Frontal cortex (tissue), 4 donors: ENCODE measurements around the gene BMP6. TPM values are rescaled to one million over a fixed set of nuclear protein-coding genes. Genes with fewer than 3 reads are reported as not detected.

Experiments
- DNase-seq, 2 donors: peaks; one replicate each; pipeline ENCODE4 v3.0.0; 2012; ENCODE audit warnings: low spot score in 2 of 2
- FAIRE-seq: peaks from 2 replicates; lab custom pipeline; 2012; peaks lifted over from hg19 to GRCh38; lab: Jason Lieb, UNC
- total RNA-seq: library from RNA; depleted of rRNA; stranded (reverse); fragments of >200 nt; gene quantifications from one replicate; pipeline ENCODE4 v1.2.3, GENCODE V29; 2014
- donor health status: control.
- donor health status: control.
- donor health status: control.

The BMP6 gene
- total RNA-seq, 1 donor from 2014 or later, result 4.9 TPM

- no peak for FAIRE-seq
- no peak for DNase-seq
Observed at GRCh38 chr6:7707787-7708186, 18.1 kb upstream of the BMP6 start.

- DNase-seq (no peak), FAIRE-seq (no peak)
Observed at GRCh38 chr6:7719364-7719850, 6.5 kb upstream of the BMP6 start.

- FAIRE-seq (no peak), DNase-seq (no peak)
Observed at GRCh38 chr6:7720346-7720745, 5.6 kb upstream of the BMP6 start.

- FAIRE-seq (no peak), DNase-seq (peak in 1 of 2 donors; percentile 34)
Observed at GRCh38 chr6:7721649-7722048, 4.2 kb upstream of the BMP6 start.

GRCh38 chr6:7723041-7723447, 2.9 kb upstream of the BMP6 start:
- FAIRE-seq, result no peak
- DNase-seq, result peak; percentile 32 to 38

GRCh38 chr6:7723554-7723953, 2.3 kb upstream of the BMP6 start:
- DNase-seq (no peak), FAIRE-seq (no peak)

- FAIRE-seq (no peak), DNase-seq (no peak)
Observed at GRCh38 chr6:7725412-7725811, 487 bp upstream of the BMP6 start.

GRCh38 chr6:7726416-7727085, 652 bp downstream of the BMP6 start:
- no peak for FAIRE-seq
- peak; percentile 22 to 48 for DNase-seq

- peak; percentile 32 to 46 for DNase-seq
- FAIRE-seq, result no peak
Observed at GRCh38 chr6:7727086-7727945, 1.4 kb downstream of the BMP6 start.

- DNase-seq (peak; percentile 35 to 39), FAIRE-seq (no peak)
Observed at GRCh38 chr6:7727946-7728854, 2.3 kb downstream of the BMP6 start.

- FAIRE-seq, result no peak
- peak in 1 of 2 donors; percentile 10 for DNase-seq
Observed at GRCh38 chr6:7728855-7729590, 3.1 kb downstream of the BMP6 start.

GRCh38 chr6:7730001-7730783, 4.3 kb downstream of the BMP6 start:
- no peak for FAIRE-seq

GRCh38 chr6:7730784-7731227, 4.9 kb downstream of the BMP6 start:
- no peak for FAIRE-seq
- DNase-seq, result peak in 1 of 2 donors; percentile 18

More at GRCh38 chr6:7730001-7730783, 4.3 kb downstream of the BMP6 start:
- DNase-seq, result no peak

- FAIRE-seq (no peak), DNase-seq (no peak)
Observed at GRCh38 chr6:7731294-7731693, 5.4 kb downstream of the BMP6 start.

- no peak for DNase-seq
- FAIRE-seq, result no peak
Observed at GRCh38 chr6:7732228-7732627, 6.3 kb downstream of the BMP6 start.

- FAIRE-seq, result no peak
- DNase-seq, result no peak
Observed at GRCh38 chr6:7734707-7735383, 8.9 kb downstream of the BMP6 start.

GRCh38 chr6:7737106-7737505, 11.2 kb downstream of the BMP6 start:
- no peak for DNase-seq
- no peak for FAIRE-seq

GRCh38 chr6:7737867-7738266, 12.0 kb downstream of the BMP6 start:
- FAIRE-seq, result no peak
- no peak for DNase-seq
